ENCODE data around the gene WDR83. TPM values are rescaled to one million over a fixed set of nuclear protein-coding genes. Genes with fewer than 3 reads are reported as not detected.

WDR83 gene
- total and polyA plus RNA-seq, 2 of the 8 experiments (the other 6 are each of a cell fraction or from before 2014, with no cell fraction given), result 12.6 to 15.3 TPM

DNA sequence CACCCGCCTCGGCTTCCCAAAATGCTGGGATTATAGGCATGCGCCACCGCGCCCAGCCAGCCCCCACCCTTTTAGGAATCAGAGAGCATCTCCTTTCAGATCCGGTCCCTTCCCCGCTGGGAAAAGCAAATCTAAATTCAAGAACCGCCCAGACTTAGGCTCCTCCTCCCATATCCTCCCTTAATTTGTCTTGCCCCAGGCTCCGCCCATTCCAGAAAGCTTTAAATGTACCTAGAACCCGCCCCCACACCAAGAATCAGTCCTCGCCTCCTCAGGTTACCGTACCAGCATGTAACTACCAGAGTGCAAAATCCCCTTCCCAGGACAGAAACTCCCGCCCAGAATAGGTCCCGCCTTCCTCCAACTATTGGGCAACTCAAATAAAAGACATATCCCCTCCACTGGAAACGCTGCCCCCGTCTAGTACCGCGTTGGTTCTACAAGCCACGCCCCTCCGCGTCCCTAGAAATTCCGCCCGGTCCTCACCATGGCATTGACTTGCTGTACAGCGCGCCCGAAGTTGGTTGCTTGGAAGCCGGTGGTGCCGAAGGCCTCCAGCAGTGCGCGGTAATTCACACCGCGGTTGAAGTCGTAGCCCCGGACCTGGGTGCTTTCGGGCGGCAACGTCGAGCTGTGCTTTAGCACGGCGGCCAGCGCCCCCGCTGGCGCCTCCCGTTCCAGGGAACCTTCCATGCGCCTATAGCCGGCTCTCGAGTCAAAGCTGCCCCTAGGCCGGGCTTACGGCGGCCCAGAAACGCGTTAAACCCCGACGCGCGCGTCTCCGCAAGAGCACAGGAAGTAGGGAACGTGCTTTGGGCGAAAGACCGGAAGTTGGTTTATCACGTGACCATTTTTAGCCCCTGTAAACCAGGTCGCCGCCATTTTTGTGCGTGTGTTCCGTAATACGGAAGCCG, 14.7 kb downstream of the WDR83 start, which contains the start of gene DHPS:
Gene DHPS (minus strand): TSS at position 807 of the 914 bp plus-strand sequence. CDS start 114 bp downstream, at position 693.
- Histone ChIP-seq H3K27me3 (replicated peaks in 1 of 4; ENCODE audit: control insufficient read depth in 3 of 4, extremely low read depth in 1 of 4, insufficient read depth in 3 of 4, low read length in 3 of 4) (no peaks in the 10 kb centered on the region), H4K91ac (replicated peaks; ENCODE audit: insufficient read length, low read length) (peak within 1 kb of the TSS; percentile 85), H2BK5ac (ENCODE audit: low read depth, low read length) (peak within 1 kb of the TSS; percentile 98), H3K23ac (ENCODE audit: insufficient read length) (no peak within 1 kb of the TSS), H3K9me3 (ENCODE audit: insufficient read depth in 2 of 2, low read depth in 1 of 2, low read length in 1 of 2) (no peaks in the 10 kb centered on the region; a peak in 1 of 4 replicates), H4K5ac (ENCODE audit: insufficient read length, low read depth, low read length) (peak within 1 kb of the TSS; percentile 49), H4K8ac (ENCODE audit: extremely low read depth, insufficient read depth, low read length) (peak within 1 kb of the TSS; percentile 98; the same call in 1 of the 2 replicates), H2AK5ac (ENCODE audit: low read depth, low read length) (no peak within 1 kb of the TSS), H3K18ac (ENCODE audit: extremely low read depth, low read length) (peak within 1 kb of the TSS; percentile 64), H3K14ac (ENCODE audit: insufficient read length) (no peak within 1 kb of the TSS), H4K20me1 (replicated peaks in 1 of 2; ENCODE audit: control insufficient read depth in 1 of 2, insufficient read depth in 2 of 2, low read length in 2 of 2) (peaks cover 0 to 6% of the 10 kb centered on the region in 2 experiments), H3K27ac (ENCODE audit: low read depth, low read length) (peak within 1 kb of the TSS; percentile 98), H2AFZ (ENCODE audit: low read length) (0 out of 2 replicates have a peak within 1 kb of the TSS, but pooled peaks have one; percentile 21), H2BK20ac (ENCODE audit: low read length) (no peak within 1 kb of the TSS), H2BK15ac (ENCODE audit: low read length) (no peak within 1 kb of the TSS), H3K4me1 (replicated peaks in 1 of 4; ENCODE audit: control insufficient read depth in 3 of 4, insufficient read depth in 4 of 4, low read length in 3 of 4) (peaks cover 0 to 3% (median 0%) of the 10 kb centered on the region in 4 experiments; a peak in 2 of 7 replicates), H3K4ac (replicated peaks; ENCODE audit: insufficient read length, low read depth, low read length) (peak within 1 kb of the TSS; percentile 63), H3K4me2 (ENCODE audit: insufficient read depth in 1 of 2, low read depth in 2 of 2, low read length in 2 of 2) (peak within 1 kb of the TSS; percentile 43 to 65), H3K56ac (replicated peaks; ENCODE audit: insufficient read length, low read depth, low read length) (peak within 1 kb of the TSS; percentile 94), H3K36me3 (ENCODE audit: control insufficient read depth in 2 of 4, insufficient read depth in 4 of 4, low read length in 3 of 4) (peaks cover 23 to 27% (median 25%) of the 10 kb centered on the region in 4 experiments), H3K79me2 (ENCODE audit: control insufficient read depth in 1 of 2, insufficient read depth in 2 of 2, low read length in 2 of 2) (peaks cover 0 to 11% of the 10 kb centered on the region in 2 experiments; a peak in 2 of 4 replicates), H3K23me2 (ENCODE audit: low read depth, low read length) (no peaks in the 10 kb centered on the region), H2BK12ac (ENCODE audit: low read depth, low read length) (0 out of 2 replicates have a peak within 1 kb of the TSS, but pooled peaks have one; percentile 55), H3K9ac (replicated peaks in 1 of 4; ENCODE audit: extremely low read depth in 1 of 4, low read depth in 3 of 4, low read length in 3 of 4) (peak within 1 kb of the TSS; percentile 93 to 99 (median 95)), H3K79me1 (ENCODE audit: low read depth, low read length) (peaks cover 6% of the 10 kb centered on the region; the same call in 1 of the 2 replicates), H2BK120ac (replicated peaks; ENCODE audit: low read depth, low read length) (no peak within 1 kb of the TSS), H3K4me3 (ENCODE audit: extremely low read depth in 1 of 4, insufficient read depth in 2 of 4, low read depth in 3 of 4, low read length in 4 of 4) (peak within 1 kb of the TSS; percentile 81 to 99 (median 90))
- DNase-seq (ENCODE audit: low read depth in 1 of 2, low spot score in 2 of 2) (peak; percentile 85 to 96), FAIRE-seq (peak; percentile 93)
- ChIA-PET POLR2A (ENCODE audit: partially characterized antibody) (interaction anchor here (0.7 to 6.4 kb wide), 34 partner anchors 9 to 1792 kb away, joined by 3 to 93 read pairs (median 4); partner anchors contain the start of genes BEST2, FBXW9, GET3 and MAN2B1), CTCF (ENCODE audit: partially characterized antibody) (interaction anchor here (0.6 to 1.2 kb wide), 2 partner anchors 103 to 115 kb away, joined by 3 to 4 read pairs; no protein-coding TSS in a partner anchor)
- 0% methylated on average over 68 of the region's 68 CpGs; no CpG with 5 or more reads in 1 of the 2 experiments for WGBS, 2 experiments (ENCODE audit: extremely low coverage in 1 of 2, insufficient coverage in 1 of 2, insufficient read length in 1 of 2, insufficient replicate concordance in 2 of 2, low coverage in 1 of 2, low lambda C conversion rate in 2 of 2, missing lambda C conversion rate in 1 of 2)
- TF ChIP-seq TAF7 (optimal IDR thresholded peaks at IDR 0.05; ENCODE audit: borderline replicate concordance, low read depth, low read length) (peak; percentile 85), KDM5A (IDR thresholded peaks at IDR 0.05; ENCODE audit: low read length) (no peak)
- TF ChIP-seq, protein P1, sequence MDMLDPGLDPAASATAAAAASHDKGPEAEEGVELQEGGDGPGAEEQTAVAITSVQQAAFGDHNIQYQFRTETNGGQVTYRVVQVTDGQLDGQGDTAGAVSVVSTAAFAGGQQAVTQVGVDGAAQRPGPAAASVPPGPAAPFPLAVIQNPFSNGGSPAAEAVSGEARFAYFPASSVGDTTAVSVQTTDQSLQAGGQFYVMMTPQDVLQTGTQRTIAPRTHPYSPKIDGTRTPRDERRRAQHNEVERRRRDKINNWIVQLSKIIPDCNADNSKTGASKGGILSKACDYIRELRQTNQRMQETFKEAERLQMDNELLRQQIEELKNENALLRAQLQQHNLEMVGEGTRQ (IDR thresholded peaks at IDR 0.05; ENCODE audit: low read length), result peak; percentile 92

All from H1 (cell line).